Tibial nerve (tissue), 4 donors: ENCODE results near the gene BICRA. TPM values are rescaled to one million over a fixed set of nuclear protein-coding genes. Genes with fewer than 3 reads are reported as not detected.
"Not testable (repeated sequence)": the region's sequence is repeated elsewhere in the genome, so short reads cannot be mapped to it uniquely, and the experiment has no call there.

Experiments used
- DNase-seq, 2 donors: peaks; one replicate each; pipeline ENCODE4 v3.0.0-alpha.2; 2019; ENCODE audit warnings: low spot score in 2 of 2
- H3K27ac ChIP-seq, 4 donors: fragments of 200-600 bp; sonication (generic) in 3 of 4; one replicate each; pipeline ENCODE4 v1.5.1; 2017 to 2019; ENCODE audit warnings: mild to moderate bottlenecking in 1 of 4
- H3K27me3 ChIP-seq, 2 donors: fragments of 200-600 bp; sonication (generic) in 1 of 2; one replicate each; pipeline versions ENCODE4 v1.5.1 to v1.6.0; 2017 to 2019
- H3K36me3 ChIP-seq, 3 donors: fragments of 200-600 bp; sonication (generic); one replicate each; pipeline ENCODE4 v1.5.1; 2018 to 2019
- H3K4me1 ChIP-seq, 4 donors: fragments of 200-600 bp; sonication (generic) in 3 of 4; one replicate each; pipeline ENCODE4 v1.5.1; 2017 to 2019
- H3K4me3 ChIP-seq, 4 donors: fragments of 200-600 bp; sonication (generic) in 3 of 4; one replicate each; pipeline ENCODE4 v1.5.1; 2017 to 2019; ENCODE audit warnings: mild to moderate bottlenecking in 1 of 4, moderate library complexity in 1 of 4
- H3K9me3 ChIP-seq, 4 donors: fragments of 200-600 bp; sonication (generic) in 3 of 4; one replicate each; pipeline ENCODE4 v1.5.1; 2017 to 2019
- CTCF ChIP-seq, 5 experiments: fragments of 200-600 bp in 3 of 5; fragments of 450-650 bp in 2 of 5; sonication (generic) in 3 of 5; IDR thresholded peaks; one replicate each; pipeline ENCODE4 v1.5.1; 2016 to 2019; ENCODE audit warnings: antibody characterized with exemption in 5 of 5, mild to moderate bottlenecking in 3 of 5, moderate library complexity in 2 of 5
- EP300 ChIP-seq, 2 donors: sonication (generic); formaldehyde crosslinking; IDR thresholded peaks; one replicate each; pipeline ENCODE4 v1.6.1; 2017; ENCODE audit warnings: antibody characterized with exemption in 2 of 2, mild to moderate bottlenecking in 1 of 2
- POLR2A ChIP-seq, 2 donors: fragments of 450-650 bp; IDR thresholded peaks; one replicate each; pipeline ENCODE4 v1.6.1; 2017; ENCODE audit warnings: antibody characterized with exemption in 2 of 2, mild to moderate bottlenecking in 2 of 2, moderate library complexity in 2 of 2
- WGBS, 2 donors: methylation state at CpG; one replicate each; pipeline ENCODE4 v1.1.5; 2018; 5-methylcytosine and 5-hydroxymethylcytosine counted together
- total RNA-seq, 4 donors: library from RNA; depleted of rRNA; stranded (reverse); fragments of >200 nt; gene quantifications; one replicate each; pipeline ENCODE4 v1.1.0, GENCODE V29; 2016

The BICRA gene
- total RNA-seq, 4 donors from 2014 or later = 6.1 to 23.1 (median 9.8) TPM

- 38 to 41% methylated on average over 6 of the region's 6 CpGs for WGBS, 2 donors
- no peak overlapping the region for H3K4me3 ChIP-seq
- peak overlapping the region in 1 of 4 donors; percentile 59 for H3K27ac ChIP-seq
- H3K4me1 ChIP-seq = no peaks in the 10 kb centered on the region
- TF ChIP-seq EP300 (IDR thresholded peaks at IDR 0.05) (no peak), POLR2A (IDR thresholded peaks at IDR 0.05) (no peak), CTCF (IDR thresholded peaks at IDR 0.05) (no peak)
- peaks cover 0 to 10% (median 0%) of the 10 kb centered on the region in 4 donors for H3K9me3 ChIP-seq
- no peaks in the 10 kb centered on the region for H3K36me3 ChIP-seq
- no peaks in the 10 kb centered on the region for H3K27me3 ChIP-seq
- no peak for DNase-seq
Measured at GRCh38 chr19:47582320-47582909, 26.5 kb upstream of the BICRA start.

DNA sequence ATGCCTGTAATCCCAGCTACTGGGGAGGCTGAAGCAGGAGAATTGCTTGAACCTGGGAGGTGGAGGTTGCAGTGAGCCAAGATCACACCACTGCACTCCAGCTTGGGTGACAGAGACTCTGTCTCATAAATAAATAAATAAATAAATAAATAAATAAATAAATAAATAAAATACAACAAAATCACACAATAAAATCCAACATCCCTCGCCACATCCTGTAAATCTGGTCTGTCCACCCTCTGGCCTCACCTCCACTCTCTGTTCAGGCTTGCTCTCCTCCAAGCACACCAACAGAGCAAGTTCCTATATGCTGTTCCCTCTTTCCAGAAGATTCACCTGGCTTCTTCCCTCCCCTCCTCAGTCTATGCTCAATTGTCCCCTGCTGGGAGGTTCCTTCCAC is 25.8 kb upstream of the BICRA start:
- not testable (repeated sequence) for H3K27ac ChIP-seq, H3K4me3 ChIP-seq, H3K36me3 ChIP-seq, H3K27me3 ChIP-seq, H3K4me1 ChIP-seq, DNase-seq
- WGBS, 2 donors = 92 to 95% methylated on average over 1 of the region's 1 CpG
- peaks cover 0 to 10% (median 0%) of the 10 kb centered on the region in 4 donors for H3K9me3 ChIP-seq

- H3K27ac ChIP-seq = no peak overlapping the region
- TF ChIP-seq POLR2A (IDR thresholded peaks at IDR 0.05) = no peak
- H3K27me3 ChIP-seq = no peaks in the 10 kb centered on the region
- no peak overlapping the region for H3K4me3 ChIP-seq
- no peaks in the 10 kb centered on the region for H3K36me3 ChIP-seq
- 91 to 93% methylated on average over 4 of the region's 4 CpGs for whole genome bisulfite sequencing, 2 donors
- peaks cover 0 to 10% (median 0%) of the 10 kb centered on the region in 4 donors for H3K9me3 ChIP-seq
- DNase-seq = no peak
- peaks cover 0 to 9% (median 0%) of the 10 kb centered on the region in 4 donors for H3K4me1 ChIP-seq
Measured at GRCh38 chr19:47587295-47587694, 21.6 kb upstream of the BICRA start.

GRCh38 chr19:47589824-47590223 is 19.1 kb upstream of the BICRA start:
- Histone ChIP-seq H3K9me3 (peaks cover 0 to 10% (median 0%) of the 10 kb centered on the region in 4 donors), H3K27me3 (no peaks in the 10 kb centered on the region), H3K4me1 (peaks cover 0 to 9% (median 0%) of the 10 kb centered on the region in 4 donors), H3K27ac (peak overlapping the region in 3 of 4 donors; percentile 48 to 89 (median 75)), H3K4me3 (no peak overlapping the region), H3K36me3 (no peaks in the 10 kb centered on the region)
- 21 to 23% methylated on average over 7 of the region's 7 CpGs for WGBS, 2 donors
- TF ChIP-seq EP300 (IDR thresholded peaks at IDR 0.05) (peak in 1 of 2 donors; percentile 43), POLR2A (IDR thresholded peaks at IDR 0.05) (no peak)
- no peak for DNase-seq

DNA sequence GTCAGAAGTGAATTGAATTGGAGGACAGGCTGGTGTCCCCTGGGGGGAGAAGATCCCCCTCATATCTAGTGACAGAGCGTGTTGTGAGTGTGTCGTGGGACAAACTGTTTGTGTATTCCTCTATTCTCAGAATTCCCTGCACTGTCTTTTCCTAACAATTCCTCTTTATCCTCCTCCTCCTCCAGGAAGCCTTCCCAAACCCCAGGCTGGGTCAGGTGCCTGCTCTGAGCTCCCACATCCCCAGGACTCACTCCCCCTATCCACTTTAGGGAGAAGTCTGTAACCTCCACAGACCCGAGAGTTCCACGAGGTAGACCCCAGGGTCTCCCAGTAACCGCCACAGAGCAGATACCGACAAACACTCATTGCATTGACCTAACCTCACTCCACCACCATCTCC is 15.1 kb upstream of the BICRA start:
- Histone ChIP-seq H3K9me3 (no peaks in the 10 kb centered on the region), H3K4me3 (no peak overlapping the region), H3K27ac (no peak overlapping the region), H3K4me1 (peaks cover 0 to 18% (median 4%) of the 10 kb centered on the region in 4 donors), H3K27me3 (no peaks in the 10 kb centered on the region), H3K36me3 (no peaks in the 10 kb centered on the region)
- 83 to 84% methylated on average over 6 of the region's 6 CpGs for WGBS, 2 donors
- TF ChIP-seq CTCF (IDR thresholded peaks at IDR 0.05) = no peak
- no peak for TF ChIP-seq POLR2A (IDR thresholded peaks at IDR 0.05)
- TF ChIP-seq EP300 (IDR thresholded peaks at IDR 0.05) = no peak
- DNase-seq = no peak

DNA sequence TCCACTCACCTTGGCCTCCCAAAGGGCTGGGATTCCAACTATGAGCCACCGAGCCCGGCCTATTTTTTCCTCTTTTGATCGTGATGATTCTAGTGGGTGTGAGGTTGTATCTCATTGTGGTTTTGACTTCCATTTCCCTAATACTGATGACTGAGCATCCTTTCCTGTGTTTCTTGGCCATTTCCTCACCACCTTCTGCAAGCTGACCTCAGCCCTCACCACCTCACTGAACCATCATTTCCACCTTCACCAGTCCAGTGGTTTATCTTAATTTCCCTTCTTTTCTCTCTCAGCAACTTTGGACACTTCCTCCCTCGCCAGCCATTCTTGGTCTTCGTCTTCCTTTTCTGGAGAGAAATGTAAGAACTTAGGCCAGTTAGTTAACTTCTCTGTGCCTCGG is 13.0 kb upstream of the BICRA start:
- whole genome bisulfite sequencing, 2 donors = 71 to 76% methylated on average over 6 of the region's 6 CpGs

More for the DNA sequence above, 13.0 kb upstream of the BICRA start:
- no peak overlapping the region for H3K4me3 ChIP-seq
- no peaks in the 10 kb centered on the region for H3K9me3 ChIP-seq
- DNase-seq = no peak
- no peaks in the 10 kb centered on the region for H3K36me3 ChIP-seq
- H3K27ac ChIP-seq = no peak overlapping the region
- TF ChIP-seq EP300 (IDR thresholded peaks at IDR 0.05) = no peak
- TF ChIP-seq CTCF (IDR thresholded peaks at IDR 0.05) = no peak
- TF ChIP-seq POLR2A (IDR thresholded peaks at IDR 0.05) = no peak
- H3K27me3 ChIP-seq = no peaks in the 10 kb centered on the region
- H3K4me1 ChIP-seq = peaks cover 0 to 22% (median 6%) of the 10 kb centered on the region in 4 donors
